SK-N-SH (cell line): ENCODE results near the gene ARPC2.

Source experiments
- RCOR1 ChIP-seq: fragments of 150-350 bp; IDR thresholded peaks from 2 replicates; pipeline ENCODE4 v1.6.1; 2017; ENCODE audit warnings: antibody characterized with exemption, low read length
- REST ChIP-seq: IDR thresholded peaks from 2 replicates; pipeline ENCODE4 v1.6.1; 2012; ENCODE audit warnings: mild to moderate bottlenecking, low read depth, low read length, moderate library complexity

GRCh38 chr2:218238887-218239286 lies 21.9 kb downstream of the ARPC2 start:
- TF ChIP-seq RCOR1 (no peak), REST (no peak)
